K562 (cell line): ENCODE measurements around the gene RNF114. TPM values are rescaled to one million over a fixed set of nuclear protein-coding genes. Genes with fewer than 3 reads are reported as not detected.
A peak's percentile ranks its signal among the peaks of the same experiment; 100 is the strongest.

Source experiments
- ARNT ChIP-seq, 2 experiments: fragments of 450-650 bp; IDR thresholded peaks; 2 replicates each; pipeline ENCODE4 v1.6.1; 2016; ENCODE audit warnings: mild to moderate bottlenecking in 1 of 2
- BACH1 ChIP-seq: fragments of 200-800 bp; sonication (Bioruptor generic); IDR thresholded peaks from 2 replicates; pipeline ENCODE4 v1.6.1; 2016; ENCODE audit warnings: missing genetic modification characterization, missing compliant biosample characterization
- CSDE1 ChIP-seq, 2 experiments: fragments of 450-650 bp; IDR thresholded peaks; 2 replicates each; pipeline ENCODE4 v1.6.1; 2016; ENCODE audit warnings: mild to moderate bottlenecking in 1 of 2
- ELF2 ChIP-seq: fragments of 250-450 bp; sonication (Bioruptor Pico); IDR thresholded peaks from 2 replicates; pipeline ENCODE4 v1.5.0; 2021; ENCODE audit warnings: mild to moderate bottlenecking
- HMG20A ChIP-seq: fragments of 450-650 bp; formaldehyde crosslinking; conservative IDR thresholded peaks from 2 replicates; pipeline ENCODE4 v1.4.0; 2020; ENCODE audit warnings: mild to moderate bottlenecking, mixed read lengths
- SIRT6 ChIP-seq: IDR thresholded peaks from one replicate; pipeline ENCODE4 v1.6.1; 2012; ENCODE audit warnings: low read depth, mild to moderate bottlenecking, control low read depth, inconsistent platforms, low read length, moderate library complexity
- SRF ChIP-seq, 2 experiments: fragments of 250-450, 450-650 bp in 1 of 2; sonication (Bioruptor Pico) in 1 of 2; sonication (generic) in 1 of 2; formaldehyde crosslinking; IDR thresholded peaks; 2 replicates each; pipeline versions ENCODE4 v1.5.0 to v1.5.1; 2020 to 2022; ENCODE audit warnings: mild to moderate bottlenecking in 1 of 2, missing genetic modification reagents in 1 of 2
- TAF9B ChIP-seq: fragments of 450-650 bp; IDR thresholded peaks from 2 replicates; pipeline ENCODE4 v1.6.1; 2018; ENCODE audit warnings: mild to moderate bottlenecking; ENCODE audit not compliant: partially characterized antibody
- ZFP36 ChIP-seq: fragments of 150-350 bp; IDR thresholded peaks from 2 replicates; pipeline ENCODE4 v1.6.1; 2018; ENCODE audit warnings: low read length, low read depth; ENCODE audit not compliant: partially characterized antibody
- ZNF764 ChIP-seq: fragments of 250-450 bp; sonication (Bioruptor Pico); IDR thresholded peaks from 2 replicates; pipeline ENCODE4 v1.4.0; 2020; ENCODE audit warnings: low read depth, mild to moderate bottlenecking, moderate library complexity
- polyA plus RNA-seq, 8 experiments: library from polyadenylated mRNA; depleted of rRNA in 4 of 8; stranded (reverse) in 5 of 8; unstranded in 3 of 8; fragments of >200 nt; fragmentation: Nextera tagmentation in 2 of 8; fragmentation: Illumina TruSeq in 1 of 8; extraction: Ambion mirVana in 2 of 8; extraction: Trizol in 1 of 8; gene quantifications; 2 replicates each; pipeline versions ENCODE4 v1.2.1 to v1.2.3, GENCODE V29; 2011 to 2014; ENCODE audit warnings: inconsistent platforms in 1 of 8, missing spikeins in 1 of 8
- total RNA-seq, 7 experiments: library from RNA; depleted of rRNA in 6 of 7; stranded (reverse); fragments of >200 nt in 6 of 7; fragmentation: Illumina TruSeq in 2 of 7; extraction: Trizol in 2 of 7; gene quantifications; 2 replicates each; pipeline versions ENCODE4 v1.2.1 to v1.2.3, GENCODE V29; 2011 to 2021; ENCODE audit warnings: low replicate concordance in 1 of 7
- TF ChIP-seq, protein P1 (sequence below): fragments of 250-450 bp; sonication (Bioruptor Pico); IDR thresholded peaks from 2 replicates; pipeline ENCODE4 v1.4.0; 2020
- TF ChIP-seq, protein P2 (sequence below): sonication (generic); formaldehyde crosslinking; IDR thresholded peaks from 2 replicates; pipeline ENCODE4 v1.5.0; 2020; ENCODE audit warnings: missing genetic modification reagents
- TF ChIP-seq, protein P3 (sequence below): fragments of 450-650 bp; formaldehyde crosslinking; IDR thresholded peaks from 2 replicates; pipeline ENCODE4 v1.4.0; 2020; ENCODE audit warnings: mild to moderate bottlenecking
- TF ChIP-seq, protein P4 (sequence below): sonication (generic); formaldehyde crosslinking; IDR thresholded peaks from 2 replicates; pipeline ENCODE4 v1.8.0; 2023; ENCODE audit warnings: mild to moderate bottlenecking, missing genetic modification reagents

Gene RNF114
- total and polyA plus RNA-seq, 9 of the 15 experiments (the other 6 are each of a cell fraction or from before 2014, with no cell fraction given), result 38.6 to 111 (median 62.6) TPM

DNA sequence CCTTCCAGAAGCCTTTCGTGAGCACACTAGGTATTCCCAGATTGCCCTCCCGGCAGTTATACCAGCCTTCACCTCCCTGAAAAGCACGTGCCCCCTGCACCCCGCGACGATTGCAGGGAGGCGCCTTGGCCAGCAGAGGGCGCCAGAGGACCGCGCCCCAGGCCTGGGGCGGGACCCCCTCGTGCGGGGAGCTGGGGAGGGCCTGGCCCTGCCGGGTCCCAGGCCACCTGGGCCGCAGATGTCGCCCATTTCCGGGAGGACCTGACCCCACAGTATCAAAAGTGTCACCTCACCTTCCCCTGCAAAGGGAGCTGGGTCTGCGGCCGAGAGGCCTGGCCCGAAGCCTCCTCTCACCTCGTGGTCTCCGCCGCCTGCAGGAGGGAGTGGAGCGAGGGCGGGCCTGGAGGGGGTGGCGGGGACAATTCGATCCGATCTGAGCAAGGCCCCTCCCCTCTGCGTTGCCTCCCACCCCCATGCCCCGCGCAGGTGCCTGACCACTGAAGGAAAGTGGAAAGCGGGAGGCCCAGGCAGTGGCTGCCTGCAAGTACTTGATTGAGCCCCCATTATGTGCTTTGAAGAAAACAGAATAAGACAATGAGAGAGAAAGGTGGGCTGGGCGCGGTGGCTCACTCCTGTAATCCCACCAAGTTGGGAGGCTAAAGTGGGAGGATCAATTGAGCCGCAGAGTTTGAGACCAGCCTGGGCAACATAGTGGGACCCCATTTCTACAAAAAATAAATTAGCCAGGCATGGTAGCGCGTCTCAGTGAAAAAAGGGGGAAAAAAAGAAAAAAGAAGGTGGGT lies 43.0 kb downstream of the RNF114 start (continued):
- TF ChIP-seq BACH1 (tag) (no peak), SRF (CRISPR knock-in tag; IDR thresholded peaks at IDR 0.05) (no peak), ZNF764 (CRISPR knock-in tag) (no peak), ARNT (IDR thresholded peaks at IDR 0.05) (no peak), HMG20A (no peak), SIRT6 (no peak), CSDE1 (IDR thresholded peaks at IDR 0.05) (no peak), TAF9B (no peak), ELF2 (CRISPR knock-in tag) (no peak), ZFP36 (no peak)
- TF ChIP-seq, protein P1, sequence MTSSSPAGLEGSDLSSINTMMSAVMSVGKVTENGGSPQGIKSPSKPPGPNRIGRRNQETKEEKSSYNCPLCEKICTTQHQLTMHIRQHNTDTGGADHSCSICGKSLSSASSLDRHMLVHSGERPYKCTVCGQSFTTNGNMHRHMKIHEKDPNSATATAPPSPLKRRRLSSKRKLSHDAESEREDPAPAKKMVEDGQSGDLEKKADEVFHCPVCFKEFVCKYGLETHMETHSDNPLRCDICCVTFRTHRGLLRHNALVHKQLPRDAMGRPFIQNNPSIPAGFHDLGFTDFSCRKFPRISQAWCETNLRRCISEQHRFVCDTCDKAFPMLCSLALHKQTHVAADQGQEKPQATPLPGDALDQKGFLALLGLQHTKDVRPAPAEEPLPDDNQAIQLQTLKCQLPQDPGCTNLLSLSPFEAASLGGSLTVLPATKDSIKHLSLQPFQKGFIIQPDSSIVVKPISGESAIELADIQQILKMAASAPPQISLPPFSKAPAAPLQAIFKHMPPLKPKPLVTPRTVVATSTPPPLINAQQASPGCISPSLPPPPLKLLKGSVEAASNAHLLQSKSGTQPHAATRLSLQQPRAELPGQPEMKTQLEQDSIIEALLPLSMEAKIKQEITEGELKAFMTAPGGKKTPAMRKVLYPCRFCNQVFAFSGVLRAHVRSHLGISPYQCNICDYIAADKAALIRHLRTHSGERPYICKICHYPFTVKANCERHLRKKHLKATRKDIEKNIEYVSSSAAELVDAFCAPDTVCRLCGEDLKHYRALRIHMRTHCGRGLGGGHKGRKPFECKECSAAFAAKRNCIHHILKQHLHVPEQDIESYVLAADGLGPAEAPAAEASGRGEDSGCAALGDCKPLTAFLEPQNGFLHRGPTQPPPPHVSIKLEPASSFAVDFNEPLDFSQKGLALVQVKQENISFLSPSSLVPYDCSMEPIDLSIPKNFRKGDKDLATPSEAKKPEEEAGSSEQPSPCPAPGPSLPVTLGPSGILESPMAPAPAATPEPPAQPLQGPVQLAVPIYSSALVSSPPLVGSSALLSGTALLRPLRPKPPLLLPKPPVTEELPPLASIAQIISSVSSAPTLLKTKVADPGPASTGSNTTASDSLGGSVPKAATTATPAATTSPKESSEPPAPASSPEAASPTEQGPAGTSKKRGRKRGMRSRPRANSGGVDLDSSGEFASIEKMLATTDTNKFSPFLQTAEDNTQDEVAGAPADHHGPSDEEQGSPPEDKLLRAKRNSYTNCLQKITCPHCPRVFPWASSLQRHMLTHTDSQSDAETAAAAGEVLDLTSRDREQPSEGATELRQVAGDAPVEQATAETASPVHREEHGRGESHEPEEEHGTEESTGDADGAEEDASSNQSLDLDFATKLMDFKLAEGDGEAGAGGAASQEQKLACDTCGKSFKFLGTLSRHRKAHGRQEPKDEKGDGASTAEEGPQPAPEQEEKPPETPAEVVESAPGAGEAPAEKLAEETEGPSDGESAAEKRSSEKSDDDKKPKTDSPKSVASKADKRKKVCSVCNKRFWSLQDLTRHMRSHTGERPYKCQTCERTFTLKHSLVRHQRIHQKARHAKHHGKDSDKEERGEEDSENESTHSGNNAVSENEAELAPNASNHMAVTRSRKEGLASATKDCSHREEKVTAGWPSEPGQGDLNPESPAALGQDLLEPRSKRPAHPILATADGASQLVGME, result peak; percentile 65; the same call in 1 of the 2 replicates
- TF ChIP-seq, protein P2, sequence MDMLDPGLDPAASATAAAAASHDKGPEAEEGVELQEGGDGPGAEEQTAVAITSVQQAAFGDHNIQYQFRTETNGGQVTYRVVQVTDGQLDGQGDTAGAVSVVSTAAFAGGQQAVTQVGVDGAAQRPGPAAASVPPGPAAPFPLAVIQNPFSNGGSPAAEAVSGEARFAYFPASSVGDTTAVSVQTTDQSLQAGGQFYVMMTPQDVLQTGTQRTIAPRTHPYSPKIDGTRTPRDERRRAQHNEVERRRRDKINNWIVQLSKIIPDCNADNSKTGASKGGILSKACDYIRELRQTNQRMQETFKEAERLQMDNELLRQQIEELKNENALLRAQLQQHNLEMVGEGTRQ (CRISPR knock-in tag), result peak; percentile 75
- TF ChIP-seq, protein P3, sequence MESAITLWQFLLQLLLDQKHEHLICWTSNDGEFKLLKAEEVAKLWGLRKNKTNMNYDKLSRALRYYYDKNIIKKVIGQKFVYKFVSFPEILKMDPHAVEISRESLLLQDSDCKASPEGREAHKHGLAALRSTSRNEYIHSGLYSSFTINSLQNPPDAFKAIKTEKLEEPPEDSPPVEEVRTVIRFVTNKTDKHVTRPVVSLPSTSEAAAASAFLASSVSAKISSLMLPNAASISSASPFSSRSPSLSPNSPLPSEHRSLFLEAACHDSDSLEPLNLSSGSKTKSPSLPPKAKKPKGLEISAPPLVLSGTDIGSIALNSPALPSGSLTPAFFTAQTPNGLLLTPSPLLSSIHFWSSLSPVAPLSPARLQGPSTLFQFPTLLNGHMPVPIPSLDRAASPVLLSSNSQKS (CRISPR knock-in tag), result no peak
- TF ChIP-seq, protein P4, sequence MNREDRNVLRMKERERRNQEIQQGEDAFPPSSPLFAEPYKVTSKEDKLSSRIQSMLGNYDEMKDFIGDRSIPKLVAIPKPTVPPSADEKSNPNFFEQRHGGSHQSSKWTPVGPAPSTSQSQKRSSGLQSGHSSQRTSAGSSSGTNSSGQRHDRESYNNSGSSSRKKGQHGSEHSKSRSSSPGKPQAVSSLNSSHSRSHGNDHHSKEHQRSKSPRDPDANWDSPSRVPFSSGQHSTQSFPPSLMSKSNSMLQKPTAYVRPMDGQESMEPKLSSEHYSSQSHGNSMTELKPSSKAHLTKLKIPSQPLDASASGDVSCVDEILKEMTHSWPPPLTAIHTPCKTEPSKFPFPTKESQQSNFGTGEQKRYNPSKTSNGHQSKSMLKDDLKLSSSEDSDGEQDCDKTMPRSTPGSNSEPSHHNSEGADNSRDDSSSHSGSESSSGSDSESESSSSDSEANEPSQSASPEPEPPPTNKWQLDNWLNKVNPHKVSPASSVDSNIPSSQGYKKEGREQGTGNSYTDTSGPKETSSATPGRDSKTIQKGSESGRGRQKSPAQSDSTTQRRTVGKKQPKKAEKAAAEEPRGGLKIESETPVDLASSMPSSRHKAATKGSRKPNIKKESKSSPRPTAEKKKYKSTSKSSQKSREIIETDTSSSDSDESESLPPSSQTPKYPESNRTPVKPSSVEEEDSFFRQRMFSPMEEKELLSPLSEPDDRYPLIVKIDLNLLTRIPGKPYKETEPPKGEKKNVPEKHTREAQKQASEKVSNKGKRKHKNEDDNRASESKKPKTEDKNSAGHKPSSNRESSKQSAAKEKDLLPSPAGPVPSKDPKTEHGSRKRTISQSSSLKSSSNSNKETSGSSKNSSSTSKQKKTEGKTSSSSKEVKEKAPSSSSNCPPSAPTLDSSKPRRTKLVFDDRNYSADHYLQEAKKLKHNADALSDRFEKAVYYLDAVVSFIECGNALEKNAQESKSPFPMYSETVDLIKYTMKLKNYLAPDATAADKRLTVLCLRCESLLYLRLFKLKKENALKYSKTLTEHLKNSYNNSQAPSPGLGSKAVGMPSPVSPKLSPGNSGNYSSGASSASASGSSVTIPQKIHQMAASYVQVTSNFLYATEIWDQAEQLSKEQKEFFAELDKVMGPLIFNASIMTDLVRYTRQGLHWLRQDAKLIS (CRISPR knock-in tag), result peak; percentile 76; the same call in 1 of the 2 replicates
